ENCODE data around the gene NME5. TPM values are rescaled to one million over a fixed set of nuclear protein-coding genes. Genes with fewer than 3 reads are reported as not detected.

The NME5 gene
- total and polyA plus RNA-seq, 9 of the 15 experiments (the other 6 are each of a cell fraction or from before 2014, with no cell fraction given), result not detected

- TF ChIP-seq NFYB (IDR thresholded peaks at IDR 0.05; ENCODE audit: extremely low read depth, insufficient read length), result peak; percentile 31
- TF ChIP-seq SMARCE1 (IDR thresholded peaks at IDR 0.05), result peak; percentile 62; the same call in 1 of the 2 replicates
- no peak for TF ChIP-seq ELF4 (CRISPR knock-in tag; IDR thresholded peaks at IDR 0.05)
- no peak for TF ChIP-seq KLF1 (tag; IDR thresholded peaks at IDR 0.05)
- no peak for TF ChIP-seq ATF6 (CRISPR knock-in tag; IDR thresholded peaks at IDR 0.05)
- TF ChIP-seq GABPB1 (CRISPR knock-in tag; IDR thresholded peaks at IDR 0.05), result no peak
- TF ChIP-seq CGGBP1 (CRISPR knock-in tag; IDR thresholded peaks at IDR 0.05), result no peak
- no peak for TF ChIP-seq SMARCA4 (IDR thresholded peaks at IDR 0.05)
- TF ChIP-seq ZNF282 (CRISPR knock-in tag; IDR thresholded peaks at IDR 0.05), result no peak
These were observed 46.8 kb upstream of the NME5 start (continued) for GRCh38 chr5:138186002-138186447.

- H3K9ac ChIP-seq (ENCODE audit: insufficient read depth in 1 of 2, low read depth in 2 of 2, low read length in 2 of 2), result no peak overlapping the region
- in situ Hi-C loops (cut with MboI) (loop anchor here (5.0 to 25.0 kb wide), 2 partner anchors 99 to 229 kb away; no protein-coding TSS in a partner anchor), intact Hi-C loops (cut with micrococcal nuclease) (loop anchor here (5.0 kb wide), 1 partner anchor 169 kb away; the partner anchor contains the start of gene KDM3B)
- H3K79me2 ChIP-seq (ENCODE audit: control insufficient read depth, insufficient read depth, low read length), result peaks cover 33% of the 10 kb centered on the region
- no peak for DNase-seq (ENCODE audit: extremely low read depth in 1 of 4, low spot score in 3 of 4)
- H3K4me2 ChIP-seq (ENCODE audit: insufficient read depth, low read length), result no peak overlapping the region
- H2AFZ ChIP-seq (ENCODE audit: low read depth, low read length), result no peak overlapping the region
- no peaks in the 10 kb centered on the region for H3K27me3 ChIP-seq (ENCODE audit: control insufficient read depth in 2 of 2, insufficient read depth in 2 of 2, low read length in 2 of 2)
- no peak for ATAC-seq
- TF ChIP-seq SMAD4 (CRISPR knock-in tag; conservative IDR thresholded peaks at IDR 0.05) (no peak), STAG1 (CRISPR knock-in tag; IDR thresholded peaks at IDR 0.05; ENCODE audit: borderline replicate concordance) (no peak), ZFP1 (CRISPR knock-in tag; IDR thresholded peaks at IDR 0.05) (no peak), ZNF253 (CRISPR knock-in tag; conservative IDR thresholded peaks at IDR 0.05) (no peak)
- no peak overlapping the region for H3K27ac ChIP-seq (ENCODE audit: extremely low read depth, low read depth, low read length)
- WGBS (ENCODE audit: insufficient coverage, low coverage, missing lambda C conversion rate), result 93% methylated on average over 6 of the region's 6 CpGs
- peaks cover 0 to 12% of the 10 kb centered on the region in 2 experiments; a peak in 4 of 5 replicates for H3K4me1 ChIP-seq (replicated peaks in 1 of 2; ENCODE audit: control insufficient read depth in 2 of 2, insufficient read depth in 2 of 2, low read length in 2 of 2)
- H4K20me1 ChIP-seq (replicated peaks; ENCODE audit: control insufficient read depth, insufficient read depth, low read length), result no peaks in the 10 kb centered on the region
- ChIA-PET POLR2A (interaction anchor here (0.8 to 1.7 kb wide), 3 partner anchors 9 to 280 kb away, joined by 3 to 5 read pairs (median 3); no protein-coding TSS in a partner anchor), CTCF (ENCODE audit: low intra/inter-chr PET ratio) (no interaction called here)
- FAIRE-seq, result no peak
- no peaks in the 10 kb centered on the region for H3K9me1 ChIP-seq (ENCODE audit: control insufficient read depth, insufficient read depth, low read length)
- BruUV-seq (replicated peaks), result no TSS peak
- H3K4me3 ChIP-seq, result no peak overlapping the region
- H3K9me3 ChIP-seq (replicated peaks; ENCODE audit: control insufficient read depth, insufficient read depth, low read depth, low read length), result no peaks in the 10 kb centered on the region
- peaks cover 72% of the 10 kb centered on the region for H3K36me3 ChIP-seq (ENCODE audit: control insufficient read depth, insufficient read depth, low read length)
These were observed 43.6 kb upstream of the NME5 start for GRCh38 chr5:138182808-138183207.
